GM12878 (cell line): ENCODE data around the gene OGFOD3. TPM values are rescaled to one million over a fixed set of nuclear protein-coding genes. Genes with fewer than 3 reads are reported as not detected.

Experiments
- ATAC-seq: fragments of 200-7000 bp; cut with Tn5 transposase; 3 replicates; pipeline ENCODE4 v1.9.1; 2020; ENCODE audit warnings: mild to moderate bottlenecking, moderate library complexity
- BruUV-seq: library from RNA; stranded (reverse); fragments of 400-500 nt; replicated peaks from 2 replicates; lab custom pipeline; 2021; lab: Mats Ljungman, UMichigan
- CTCF ChIA-PET: fragments of 300-600 bp; sonication (Branson Sonifier 250); formaldehyde crosslinking; extraction: SDS; loops from one replicate; lab custom pipeline; 2021; ENCODE audit warnings: inconsistent platforms; lab: Yijun Ruan, JAX
- POLR2A ChIA-PET: fragments of 350-600 bp; formaldehyde crosslinking; extraction: SDS; loops from one replicate; lab custom pipeline; 2021; ENCODE audit warnings: inconsistent platforms; lab: Charles Lee
- RAD21 ChIA-PET: fragments of 300-600 bp; sonication (Branson Sonifier 250); formaldehyde crosslinking; loops from one replicate; lab custom pipeline; 2023; ENCODE audit warnings: antibody characterized with exemption; ENCODE audit not compliant: unreplicated experiment; lab: Charles Lee
- SMC1A ChIA-PET: fragments of 300-600 bp; sonication (Branson Sonifier 250); formaldehyde crosslinking; loops from one replicate; lab custom pipeline; 2023; ENCODE audit not compliant: unreplicated experiment, uncharacterized antibody; lab: Charles Lee
- DNase-seq: peaks from one replicate; pipeline ENCODE4 v3.0.0-alpha.2; 2011; ENCODE audit warnings: low read depth, low spot score
- FAIRE-seq: peaks from 3 replicates; lab custom pipeline; 2011; peaks lifted over from hg19 to GRCh38; lab: Jason Lieb, UNC
- H2AFZ ChIP-seq: 2 replicates; pipeline ENCODE4 v1.6.0; 2011; ENCODE audit warnings: low read depth, low read length, control low read depth; ENCODE audit not compliant: control insufficient read depth
- H3K27ac ChIP-seq: 2 replicates; pipeline ENCODE4 v1.5.1; 2011; ENCODE audit warnings: control low read depth; ENCODE audit not compliant: control insufficient read depth, insufficient read depth
- H3K27me3 ChIP-seq, 2 experiments: replicated peaks in 1 of 2; 2 replicates each; pipeline versions ENCODE4 v1.6.0 to v1.6.1; 2011; ENCODE audit warnings: low read length in 1 of 2; ENCODE audit not compliant: control insufficient read depth in 2 of 2, insufficient read depth in 2 of 2
- H3K36me3 ChIP-seq, 2 experiments: 2 replicates each; pipeline ENCODE4 v1.5.1; 2011; ENCODE audit warnings: low read length in 1 of 2; ENCODE audit not compliant: control insufficient read depth in 2 of 2, insufficient read depth in 2 of 2
- H3K4me1 ChIP-seq: 2 replicates; pipeline ENCODE4 v1.6.1; 2011; ENCODE audit warnings: mild to moderate bottlenecking, low read length, moderate library complexity, mixed read lengths; ENCODE audit not compliant: control insufficient read depth, insufficient read depth
- H3K4me2 ChIP-seq: 2 replicates; pipeline ENCODE4 v1.6.0; 2011; ENCODE audit warnings: control low read depth; ENCODE audit not compliant: control insufficient read depth, insufficient read depth
- H3K4me3 ChIP-seq: fragments of 200-600 bp; sonication (generic); 2 replicates; pipeline ENCODE4 v1.5.1; 2016
- H3K79me2 ChIP-seq: 2 replicates; pipeline ENCODE4 v1.6.0; 2011; ENCODE audit warnings: low read length; ENCODE audit not compliant: control insufficient read depth, insufficient read depth
- H3K9ac ChIP-seq: 2 replicates; pipeline ENCODE4 v1.8.0; 2011; ENCODE audit warnings: low read length, control low read depth, mixed read lengths; ENCODE audit not compliant: control insufficient read depth, insufficient read depth
- H3K9me3 ChIP-seq: replicated peaks from 3 replicates; pipeline ENCODE4 v1.5.1; 2011; ENCODE audit warnings: mild to moderate bottlenecking, low read length; ENCODE audit not compliant: control insufficient read depth, insufficient read depth
- H4K20me1 ChIP-seq: 2 replicates; pipeline ENCODE4 v1.6.0; 2011; ENCODE audit not compliant: control insufficient read depth, insufficient read depth
- CBX5 ChIP-seq: sonication (generic); IDR thresholded peaks from 2 replicates; pipeline ENCODE4 v1.6.1; 2016; ENCODE audit warnings: low read depth, moderate library complexity, mild to moderate bottlenecking, inconsistent platforms
- CREB1 ChIP-seq: IDR thresholded peaks from 2 replicates; pipeline ENCODE4 v1.6.1; 2012; ENCODE audit warnings: low read depth, mild to moderate bottlenecking, inconsistent platforms
- EED ChIP-seq: sonication (generic); IDR thresholded peaks from 2 replicates; pipeline ENCODE4 v1.6.1; 2016; ENCODE audit warnings: antibody characterized with exemption, low read depth
- ETV6 ChIP-seq, 2 experiments: fragments of 450-650 bp in 1 of 2; IDR thresholded peaks in 1 of 2; conservative IDR thresholded peaks in 1 of 2; 2 replicates each; pipeline ENCODE4 v1.6.1; 2014; ENCODE audit warnings: antibody characterized with exemption in 1 of 2, borderline replicate concordance in 1 of 2, low read depth in 1 of 2, mild to moderate bottlenecking in 1 of 2, moderate library complexity in 1 of 2
- MYB ChIP-seq: fragments of 150-350 bp; IDR thresholded peaks from 2 replicates; pipeline ENCODE4 v1.6.1; 2014; ENCODE audit warnings: mild to moderate bottlenecking, low read depth, low read length, borderline replicate concordance
- NFYB ChIP-seq: IDR thresholded peaks from 2 replicates; pipeline ENCODE4 v1.6.1; 2011; ENCODE audit warnings: low read depth, mild to moderate bottlenecking, low read length, improper control_type of control experiment, moderate library complexity; ENCODE audit not compliant: insufficient read depth
- WGBS: methylation state at CpG from one replicate; pipeline ENCODE4 v1.1.6; 2016; ENCODE audit warnings: low lambda C conversion rate; ENCODE audit not compliant: insufficient replicate concordance, insufficient coverage; ENCODE audit errors: missing lambda C conversion rate; 5-methylcytosine and 5-hydroxymethylcytosine counted together
- in situ Hi-C: fragments of 300-500 bp; cut with MboI; formaldehyde crosslinking; loops from 9 replicates; pipeline ENCODE4 v1.14.3; 2018; ENCODE audit warnings: mixed read lengths
- intact Hi-C: fragments of 100-400 bp; cut with micrococcal nuclease; formaldehyde crosslinking; loops from one replicate; pipeline ENCODE4 v1.14.2; 2022; ENCODE audit not compliant: unreplicated experiment
- polyA plus RNA-seq, 11 experiments: library from polyadenylated mRNA; depleted of rRNA in 4 of 11; unstranded in 6 of 11; stranded (reverse) in 5 of 11; fragments of >200 nt; fragmentation: Nextera tagmentation in 4 of 11; fragmentation: Illumina TruSeq in 1 of 11; extraction: Ambion mirVana in 4 of 11; extraction: Trizol in 1 of 11; gene quantifications; 1 replicate in 1 of 11; 2 replicates in 10 of 11; pipeline versions ENCODE4 v1.2.1 to v1.2.3, GENCODE V29; 2011 to 2016; ENCODE audit warnings: inconsistent platforms in 2 of 11, missing spikeins in 2 of 11, low read depth in 1 of 11
- total RNA-seq, 4 experiments: library from RNA; depleted of rRNA in 3 of 4; stranded (reverse); fragments of >200 nt in 3 of 4; fragmentation: Illumina TruSeq in 1 of 4; extraction: Trizol in 1 of 4; gene quantifications; 2 replicates each; pipeline versions ENCODE4 v1.2.1 to v1.2.3, GENCODE V29; 2013 to 2021
- TF ChIP-seq, protein P1 (sequence below): fragments of 450-650 bp; IDR thresholded peaks from 2 replicates; pipeline ENCODE4 v1.6.1; 2018; ENCODE audit warnings: mild to moderate bottlenecking, low read depth, moderate library complexity; ENCODE audit not compliant: partially characterized antibody

Gene OGFOD3
- total and polyA plus RNA-seq, 10 of the 15 experiments (the other 5 are each of a cell fraction or from before 2014, with no cell fraction given), result 0.48 to 28.4 (median 18.3) TPM

DNA sequence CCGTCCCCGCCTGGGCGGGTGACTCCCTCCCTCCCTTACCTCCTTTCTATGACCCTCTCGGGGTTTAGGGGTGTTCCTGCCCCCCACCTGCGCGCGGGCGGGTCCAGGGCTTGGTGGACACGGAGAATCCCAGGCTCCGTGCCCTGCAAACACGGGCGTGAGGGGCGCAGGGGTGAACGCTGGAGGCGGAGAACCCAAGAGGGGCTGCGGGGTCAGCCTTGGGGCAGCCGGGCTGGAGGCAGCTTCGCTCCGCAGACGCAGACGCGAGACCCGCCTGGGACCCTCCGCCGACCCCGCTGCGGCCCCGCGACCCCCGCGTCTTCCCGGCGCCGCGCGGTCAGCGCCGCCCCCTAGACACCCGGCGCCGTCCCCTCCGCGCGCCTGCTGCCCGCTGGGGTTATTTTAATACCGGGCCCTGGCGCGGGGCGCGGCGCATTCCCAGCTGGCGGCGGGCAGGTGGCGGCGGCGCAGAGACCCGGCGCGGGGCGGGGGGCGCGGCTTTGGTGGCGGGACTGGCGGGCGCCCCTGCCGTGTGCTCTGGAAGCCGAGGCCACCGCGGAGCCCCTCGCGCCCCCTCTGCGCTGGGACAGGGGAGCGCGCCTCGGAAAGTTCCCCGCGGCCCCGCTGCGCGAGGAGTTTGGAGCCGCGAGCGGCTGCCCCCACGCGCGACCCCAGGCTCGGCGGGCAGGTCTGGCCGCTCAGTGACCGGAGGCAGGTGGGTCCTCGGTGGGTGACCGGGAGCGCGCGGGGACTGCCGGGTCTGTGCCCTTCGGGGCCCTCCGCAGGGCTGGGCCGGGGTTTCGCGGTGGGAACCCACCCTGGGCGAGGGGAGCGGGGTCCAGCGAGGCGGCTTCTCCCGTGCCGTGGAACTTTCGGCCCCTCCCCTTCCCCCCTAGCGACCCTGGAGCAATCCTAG, 46.8 kb downstream of the OGFOD3 start, which contains the start of gene UTS2R:
Gene UTS2R (plus strand): TSS at position 433 of the 916 bp plus-strand sequence. CDS start 2,560 bp downstream, outside the sequence.
- ATAC-seq (no peak), DNase-seq (no peak), FAIRE-seq (no peak)
- ChIA-PET POLR2A (interaction anchor here (1.3 kb wide), 1 partner anchor 30 kb away, joined by 3 read pairs; no protein-coding TSS in a partner anchor), CTCF (interaction anchor here (0.6 to 2.5 kb wide), 3 partner anchors 13 to 80 kb away, joined by 3 to 8 read pairs (median 5); no protein-coding TSS in a partner anchor), SMC1A (interaction anchor here (1.2 kb wide), 1 partner anchor 29 kb away, joined by 3 read pairs; no protein-coding TSS in a partner anchor), RAD21 (no interaction called here)
- H3K4me2 ChIP-seq, result peak within 1 kb of the TSS; percentile 12
- H3K9me3 ChIP-seq, result no peaks in the 10 kb centered on the region
- WGBS, result 22% methylated on average over 46 of the region's 109 CpGs
- peaks cover 0 to 4% of the 10 kb centered on the region in 2 experiments; a peak in 2 of 4 replicates for H3K27me3 ChIP-seq
- 0 out of 2 replicates have a peak within 1 kb of the TSS, but pooled peaks have one; percentile 1 for H3K9ac ChIP-seq
- TF ChIP-seq MYB (no peak), EED (no peak), CBX5 (no peak), CREB1 (no peak), ETV6 (conservative IDR thresholded peaks at IDR 0.05 in 1 of 2, IDR thresholded peaks at IDR 0.05 in 1 of 2; ENCODE audit: borderline replicate concordance in 1 of 2, low read depth in 1 of 2) (no peak), NFYB (no peak)
- TF ChIP-seq, protein P1, sequence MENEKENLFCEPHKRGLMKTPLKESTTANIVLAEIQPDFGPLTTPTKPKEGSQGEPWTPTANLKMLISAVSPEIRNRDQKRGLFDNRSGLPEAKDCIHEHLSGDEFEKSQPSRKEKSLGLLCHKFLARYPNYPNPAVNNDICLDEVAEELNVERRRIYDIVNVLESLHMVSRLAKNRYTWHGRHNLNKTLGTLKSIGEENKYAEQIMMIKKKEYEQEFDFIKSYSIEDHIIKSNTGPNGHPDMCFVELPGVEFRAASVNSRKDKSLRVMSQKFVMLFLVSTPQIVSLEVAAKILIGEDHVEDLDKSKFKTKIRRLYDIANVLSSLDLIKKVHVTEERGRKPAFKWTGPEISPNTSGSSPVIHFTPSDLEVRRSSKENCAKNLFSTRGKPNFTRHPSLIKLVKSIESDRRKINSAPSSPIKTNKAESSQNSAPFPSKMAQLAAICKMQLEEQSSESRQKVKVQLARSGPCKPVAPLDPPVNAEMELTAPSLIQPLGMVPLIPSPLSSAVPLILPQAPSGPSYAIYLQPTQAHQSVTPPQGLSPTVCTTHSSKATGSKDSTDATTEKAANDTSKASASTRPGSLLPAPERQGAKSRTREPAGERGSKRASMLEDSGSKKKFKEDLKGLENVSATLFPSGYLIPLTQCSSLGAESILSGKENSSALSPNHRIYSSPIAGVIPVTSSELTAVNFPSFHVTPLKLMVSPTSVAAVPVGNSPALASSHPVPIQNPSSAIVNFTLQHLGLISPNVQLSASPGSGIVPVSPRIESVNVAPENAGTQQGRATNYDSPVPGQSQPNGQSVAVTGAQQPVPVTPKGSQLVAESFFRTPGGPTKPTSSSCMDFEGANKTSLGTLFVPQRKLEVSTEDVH, result no peak
- no peak within 1 kb of the TSS for H3K27ac ChIP-seq
- H3K4me1 ChIP-seq, result peaks cover 12% of the 10 kb centered on the region
- in situ Hi-C loops (no loop called here), intact Hi-C loops (no loop called here)
- peak within 1 kb of the TSS; percentile 36; the same call in 1 of the 2 replicates for H3K4me3 ChIP-seq
- no TSS peak for BruUV-seq
- H3K79me2 ChIP-seq, result no peaks in the 10 kb centered on the region
- H3K36me3 ChIP-seq, result no peaks in the 10 kb centered on the region
- no peak within 1 kb of the TSS for H2AFZ ChIP-seq
- no peaks in the 10 kb centered on the region for H4K20me1 ChIP-seq
